CD8-positive, alpha-beta memory T cell (primary cell): ENCODE data around the gene ANGPTL4. TPM values are rescaled to one million over a fixed set of nuclear protein-coding genes. Genes with fewer than 3 reads are reported as not detected.

ENCODE experiments used
- CTCF ChIA-PET: fragments of 350-600 bp; sonication (Branson Sonifier 250); formaldehyde crosslinking; loops from one replicate; lab custom pipeline; 2021; ENCODE audit warnings: antibody characterized with exemption; lab: Charles Lee
- POLR2A ChIA-PET: fragments of 350-600 bp; sonication (Branson Sonifier 250); formaldehyde crosslinking; loops from one replicate; lab custom pipeline; 2021; ENCODE audit warnings: antibody characterized with exemption; lab: Charles Lee
- DNase-seq, 5 donors: peaks; one replicate each; pipeline versions ENCODE4 v3.0.0 to v3.0.0-alpha.2; 2020 to 2022; ENCODE audit warnings: mixed read lengths in 1 of 5
- H3K27ac ChIP-seq: one replicate; pipeline ENCODE4 v1.7.0; 2013; ENCODE audit warnings: low read depth, mild to moderate bottlenecking, low read length, moderate library complexity
- H3K27me3 ChIP-seq: 2 replicates; pipeline ENCODE4 v1.7.0; 2013; ENCODE audit warnings: low read length, mild to moderate bottlenecking; ENCODE audit not compliant: insufficient read depth, poor library complexity, severe bottlenecking
- H3K36me3 ChIP-seq: 2 replicates; pipeline ENCODE4 v1.7.0; 2013; ENCODE audit warnings: mild to moderate bottlenecking, low read length, moderate library complexity; ENCODE audit not compliant: insufficient read depth
- H3K4me1 ChIP-seq: 2 replicates; pipeline ENCODE4 v1.7.0; 2013; ENCODE audit warnings: mild to moderate bottlenecking, low read length, moderate library complexity; ENCODE audit not compliant: insufficient read depth
- H3K4me3 ChIP-seq: 2 replicates; pipeline ENCODE4 v1.7.0; 2013; ENCODE audit warnings: mild to moderate bottlenecking, low read length
- H3K9me3 ChIP-seq: 2 replicates; pipeline ENCODE4 v1.7.0; 2013; ENCODE audit warnings: mild to moderate bottlenecking, low read length
- H3K27ac Mint-ChIP-seq, 8 donors: one replicate each; pipeline ENCODE4 v1.8.0; 2020 to 2021; ENCODE audit warnings: mixed read lengths in 8 of 8, mild to moderate bottlenecking in 6 of 8, inconsistent platforms in 3 of 8, moderate library complexity in 3 of 8
- H3K27me3 Mint-ChIP-seq, 2 donors: one replicate each; pipeline ENCODE4 v1.8.0; 2020 to 2021; ENCODE audit warnings: mixed read lengths in 2 of 2, mild to moderate bottlenecking in 1 of 2, moderate library complexity in 1 of 2
- H3K36me3 Mint-ChIP-seq, 3 donors: one replicate each; pipeline ENCODE4 v1.8.0; 2020 to 2021; ENCODE audit warnings: mixed read lengths in 3 of 3, inconsistent platforms in 1 of 3, mild to moderate bottlenecking in 1 of 3
- H3K4me1 Mint-ChIP-seq, 3 donors: one replicate each; pipeline ENCODE4 v1.8.0; 2020 to 2021; ENCODE audit warnings: mixed read lengths in 3 of 3, inconsistent platforms in 1 of 3, mild to moderate bottlenecking in 1 of 3
- H3K4me3 Mint-ChIP-seq, 7 donors: one replicate each; pipeline ENCODE4 v1.8.0; 2020 to 2021; ENCODE audit warnings: mixed read lengths in 7 of 7, mild to moderate bottlenecking in 6 of 7, moderate library complexity in 4 of 7, inconsistent platforms in 2 of 7
- H3K9me3 Mint-ChIP-seq, 5 donors: one replicate each; pipeline ENCODE4 v1.8.0; 2020 to 2022; ENCODE audit warnings: mixed read lengths in 5 of 5, mild to moderate bottlenecking in 3 of 5, moderate library complexity in 2 of 5, inconsistent platforms in 1 of 5
- polyA plus RNA-seq: library from polyadenylated mRNA; unstranded; fragments of 300-500 nt; fragmentation: Illumina TruSeq; gene quantifications from one replicate; pipeline ENCODE4 v1.2.3, GENCODE V29; 2021
- total RNA-seq, 2 experiments: library from RNA; stranded (reverse); gene quantifications; one replicate each; pipeline ENCODE4 v1.2.3, GENCODE V29; 2021

Gene ANGPTL4
- total and polyA plus RNA-seq, 3 experiments from 2014 or later, result 0.28 TPM; not detected in 2

DNA sequence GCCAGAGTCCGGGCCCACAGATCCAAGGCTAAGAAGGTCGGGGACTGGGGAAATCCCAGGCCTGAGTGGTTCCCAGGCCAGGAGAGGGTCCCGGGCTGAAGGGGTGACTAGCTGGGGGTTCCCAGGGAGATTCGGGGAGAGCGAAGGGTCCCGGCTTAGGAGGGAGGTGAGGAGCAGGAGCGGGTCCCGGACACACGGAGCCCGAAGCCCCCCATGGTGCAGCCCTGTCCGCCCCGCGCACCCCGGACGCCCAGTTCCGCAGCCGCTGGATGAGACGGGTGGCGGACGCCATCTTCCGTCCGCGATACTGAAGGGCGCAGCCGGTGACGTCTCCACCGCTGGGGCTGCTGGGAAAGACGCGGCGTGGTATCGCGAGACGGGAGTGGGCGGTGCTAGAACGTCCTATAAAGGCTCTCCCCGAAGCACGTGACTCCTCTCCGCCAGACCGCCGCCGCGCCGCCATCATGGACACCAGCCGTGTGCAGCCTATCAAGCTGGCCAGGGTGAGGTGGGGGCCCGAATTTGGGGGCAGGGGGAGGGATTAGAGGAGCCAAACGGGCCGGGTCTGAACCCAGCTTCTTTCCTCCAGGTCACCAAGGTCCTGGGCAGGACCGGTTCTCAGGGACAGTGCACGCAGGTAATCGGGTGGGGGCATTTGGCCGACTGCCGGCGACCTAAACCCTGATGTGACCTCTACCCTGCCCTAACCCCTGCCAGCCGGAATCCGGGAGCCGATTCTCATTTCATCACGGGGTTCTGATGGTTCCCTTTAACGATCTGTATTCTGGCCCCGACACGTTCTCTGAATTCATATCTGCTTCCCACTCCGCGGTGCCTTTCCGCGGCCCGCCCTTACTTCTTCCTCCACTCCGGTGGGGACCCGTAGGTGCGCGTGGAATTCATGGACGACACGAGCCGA, 42.6 kb upstream of the ANGPTL4 start, which contains the start of the genes NDUFA7 and RPS28:
TSS of gene NDUFA7 (minus strand) at position 309 of the 919 bp plus-strand sequence. CDS start at position 292, 17 bp downstream.
TSS of gene RPS28 (plus strand) at position 430 of the 919 bp plus-strand sequence. CDS start at position 465, 35 bp downstream.
- peak within 1 kb of the TSS; percentile 98 for H3K4me3 ChIP-seq
- H3K4me1 ChIP-seq, result peaks cover 33% of the 10 kb centered on the region
- H3K9me3 ChIP-seq, result no peaks in the 10 kb centered on the region
- peak within 1 kb of the TSS; percentile 97 to 100 (median 99) for H3K27ac Mint-ChIP-seq
- H3K9me3 Mint-ChIP-seq, result no peaks in the 10 kb centered on the region
- CTCF ChIA-PET, result interaction anchor here (0.5 to 1.3 kb wide), 5 partner anchors 13 to 111 kb away, joined by 3 to 7 read pairs (median 4); no protein-coding TSS in a partner anchor
- peaks cover 6% of the 10 kb centered on the region for H3K36me3 ChIP-seq
- no peaks in the 10 kb centered on the region for H3K27me3 ChIP-seq
- H3K27me3 Mint-ChIP-seq, result no peaks in the 10 kb centered on the region
- peaks cover 22 to 50% (median 33%) of the 10 kb centered on the region in 3 donors for H3K4me1 Mint-ChIP-seq
- peak; percentile 96 to 99 (median 96) for DNase-seq
- H3K4me3 Mint-ChIP-seq, result peak within 1 kb of the TSS; percentile 94 to 98 (median 96)
- H3K27ac ChIP-seq, result peak within 1 kb of the TSS; percentile 95
- peaks cover 0 to 40% (median 0%) of the 10 kb centered on the region in 3 donors for H3K36me3 Mint-ChIP-seq
- POLR2A ChIA-PET, result interaction anchor here (0.6 to 1.0 kb wide), 3 partner anchors 52 to 123 kb away, joined by 3 to 4 read pairs (median 3); partner anchors contain the start of gene HNRNPM

DNA sequence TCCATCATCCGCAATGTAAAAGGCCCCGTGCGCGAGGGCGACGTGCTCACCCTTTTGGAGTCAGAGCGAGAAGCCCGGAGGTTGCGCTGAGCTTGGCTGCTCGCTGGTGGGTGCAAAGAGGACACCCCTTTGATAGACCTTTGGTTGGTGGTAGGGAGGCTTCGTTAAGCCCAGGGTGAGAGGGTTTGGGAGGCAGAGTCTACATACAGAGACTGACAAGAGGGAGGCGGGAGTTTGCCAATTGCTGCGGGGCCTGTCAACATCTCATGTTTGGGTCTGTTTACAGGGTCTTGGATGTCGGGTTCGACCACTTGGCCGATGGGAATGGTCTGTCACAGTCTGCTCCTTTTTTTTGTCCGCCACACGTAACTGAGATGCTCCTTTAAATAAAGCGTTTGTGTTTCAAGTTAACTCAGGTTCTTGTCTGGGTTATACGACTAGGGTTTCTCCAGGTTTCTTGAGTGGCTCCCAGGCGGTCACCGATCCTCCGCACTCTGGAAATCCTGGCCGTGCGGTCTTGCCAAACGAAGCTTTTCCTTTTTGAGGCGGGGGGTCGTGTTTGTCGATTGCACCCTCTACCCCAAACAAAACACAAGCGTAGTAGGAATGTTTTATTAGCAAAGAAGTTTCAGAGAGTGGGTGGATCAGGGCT, 41.8 kb upstream of the ANGPTL4 start:
- Mint-ChIP-seq H3K27me3 (no peaks in the 10 kb centered on the region), H3K27ac (peak overlapping the region; percentile 97 to 100 (median 99)), H3K9me3 (no peaks in the 10 kb centered on the region), H3K4me1 (peaks cover 22 to 48% (median 33%) of the 10 kb centered on the region in 3 donors), H3K36me3 (peaks cover 0 to 38% (median 0%) of the 10 kb centered on the region in 3 donors), H3K4me3 (peak overlapping the region; percentile 94 to 98 (median 96))
- Histone ChIP-seq H3K27me3 (no peaks in the 10 kb centered on the region), H3K4me3 (peak overlapping the region; percentile 98), H3K9me3 (no peaks in the 10 kb centered on the region), H3K4me1 (peaks cover 33% of the 10 kb centered on the region), H3K27ac (peak overlapping the region; percentile 95), H3K36me3 (peaks cover 6% of the 10 kb centered on the region)
- DNase-seq, result no peak
- POLR2A ChIA-PET, result interaction anchor here (0.6 kb wide), 1 partner anchor 122 kb away, joined by 3 read pairs; the partner anchor contains the start of gene HNRNPM
- CTCF ChIA-PET, result interaction anchor here (0.8 to 1.3 kb wide), 4 partner anchors 12 to 111 kb away, joined by 3 to 7 read pairs (median 4); no protein-coding TSS in a partner anchor

DNA sequence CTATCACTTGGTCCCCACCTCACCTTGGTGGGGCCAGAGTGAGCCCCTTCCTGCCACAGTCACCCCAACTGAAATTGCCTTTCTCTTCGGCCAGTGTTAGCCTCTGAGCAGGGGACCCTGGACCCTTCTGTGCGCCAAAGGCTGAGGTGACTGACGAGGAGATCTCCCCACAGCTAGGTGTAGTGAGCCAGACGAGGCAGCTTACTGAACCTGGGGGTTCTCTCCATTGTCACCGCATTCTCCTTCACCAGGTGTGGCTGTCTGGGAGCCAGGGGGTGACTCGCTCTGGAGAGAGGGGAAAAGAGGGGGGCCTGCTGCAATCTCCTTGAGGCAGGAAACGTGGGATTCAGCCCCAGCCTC, 41.3 kb upstream of the ANGPTL4 start:
- peak overlapping the region; percentile 94 to 98 (median 96) for H3K4me3 Mint-ChIP-seq
- Histone ChIP-seq H3K4me3 (peak overlapping the region; percentile 98), H3K27me3 (no peaks in the 10 kb centered on the region), H3K4me1 (peaks cover 33% of the 10 kb centered on the region), H3K36me3 (peaks cover 6% of the 10 kb centered on the region), H3K27ac (peak overlapping the region; percentile 95), H3K9me3 (no peaks in the 10 kb centered on the region)
- no peaks in the 10 kb centered on the region for H3K27me3 Mint-ChIP-seq
- POLR2A ChIA-PET, result no interaction called here
- peaks cover 0 to 36% (median 0%) of the 10 kb centered on the region in 3 donors for H3K36me3 Mint-ChIP-seq
- DNase-seq, result no peak
- H3K9me3 Mint-ChIP-seq, result no peaks in the 10 kb centered on the region
- peaks cover 22 to 46% (median 33%) of the 10 kb centered on the region in 3 donors for H3K4me1 Mint-ChIP-seq
- H3K27ac Mint-ChIP-seq, result peak overlapping the region in 7 of 8 donors; percentile 72 to 100 (median 99)
- CTCF ChIA-PET, result no interaction called here

DNA sequence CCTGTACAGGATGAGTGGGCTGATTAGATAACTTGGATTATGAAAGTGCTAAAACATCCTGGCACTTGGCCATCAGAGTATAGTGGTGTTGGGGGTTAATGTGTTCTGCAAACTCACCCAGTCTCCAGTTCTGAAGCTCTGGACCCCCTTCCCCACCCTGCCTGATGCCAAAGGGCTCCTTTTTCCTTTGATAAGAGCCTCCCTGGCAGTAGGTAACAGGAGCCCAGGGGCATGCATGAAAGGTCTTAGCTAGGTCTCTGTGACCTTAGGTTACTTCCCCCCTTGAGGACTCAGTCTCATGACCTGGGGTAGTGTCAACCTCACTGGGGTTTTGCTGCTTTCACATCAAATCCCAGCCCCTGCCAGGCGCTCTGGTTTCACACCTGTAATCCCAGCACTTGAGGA, 40.2 kb upstream of the ANGPTL4 start:
- Mint-ChIP-seq H3K27me3 (no peaks in the 10 kb centered on the region), H3K9me3 (no peaks in the 10 kb centered on the region), H3K36me3 (peaks cover 0 to 36% (median 0%) of the 10 kb centered on the region in 3 donors), H3K27ac (peak overlapping the region in 3 of 8 donors; percentile 21 to 58 (median 47)), H3K4me1 (peaks cover 22 to 45% (median 33%) of the 10 kb centered on the region in 3 donors), H3K4me3 (peak overlapping the region in 2 of 7 donors; percentile 57 to 98)
- Histone ChIP-seq H3K4me1 (peaks cover 33% of the 10 kb centered on the region), H3K4me3 (no peak overlapping the region), H3K9me3 (no peaks in the 10 kb centered on the region), H3K27ac (no peak overlapping the region), H3K36me3 (peaks cover 6% of the 10 kb centered on the region), H3K27me3 (no peaks in the 10 kb centered on the region)
- CTCF ChIA-PET, result interaction anchor here (0.9 to 1.3 kb wide), 2 partner anchors 13 to 55 kb away, joined by 3 read pairs; no protein-coding TSS in a partner anchor
- POLR2A ChIA-PET, result interaction anchor here (0.5 kb wide), 1 partner anchor 289 kb away, joined by 3 read pairs; no protein-coding TSS in a partner anchor
- no peak for DNase-seq

DNA sequence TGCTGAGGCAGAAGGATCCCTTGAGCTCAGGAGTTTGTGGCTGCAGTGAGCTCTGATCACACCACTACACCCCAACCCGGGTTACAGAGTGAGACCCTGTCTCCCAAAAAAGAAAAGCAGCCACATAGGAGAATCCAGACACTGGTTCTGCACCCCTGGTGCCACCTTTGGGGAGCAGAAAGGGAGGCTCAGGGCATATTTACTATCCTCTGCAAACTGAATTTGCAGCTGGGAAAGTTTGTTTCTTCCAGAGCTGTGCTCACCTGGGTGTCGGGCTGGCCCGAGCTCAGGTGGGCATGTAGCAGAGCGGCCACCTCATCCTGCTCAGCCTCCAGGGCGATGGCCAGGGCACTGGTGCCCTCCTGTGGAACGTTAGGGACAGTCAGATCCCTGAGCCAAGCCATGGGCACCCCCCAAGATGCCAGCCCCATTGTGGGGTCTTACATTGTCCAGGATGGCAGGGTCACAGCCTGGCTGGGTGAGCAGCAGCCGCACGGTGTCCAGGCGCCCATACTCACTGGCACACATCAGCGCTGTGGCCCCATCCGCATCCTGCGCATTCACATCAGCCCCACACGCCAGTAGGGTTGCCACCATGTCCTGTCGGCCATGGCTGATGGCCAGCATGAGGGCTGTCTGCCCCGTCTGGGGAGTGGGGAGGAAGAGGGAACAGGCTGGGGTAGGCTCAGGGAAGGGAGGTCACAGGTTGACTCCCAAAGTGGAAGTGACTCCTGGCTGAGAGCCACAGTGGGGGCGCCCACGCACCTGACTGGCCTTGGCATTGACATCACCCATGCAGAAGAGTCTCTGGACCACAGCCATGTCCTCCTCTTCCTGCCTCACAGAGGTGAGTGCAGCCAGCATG, 39.5 kb upstream of the ANGPTL4 start:
- Histone ChIP-seq H3K4me3 (no peak overlapping the region), H3K27ac (no peak overlapping the region), H3K4me1 (peaks cover 33% of the 10 kb centered on the region), H3K36me3 (peaks cover 6% of the 10 kb centered on the region), H3K27me3 (no peaks in the 10 kb centered on the region), H3K9me3 (no peaks in the 10 kb centered on the region)
- H3K4me3 Mint-ChIP-seq, result peak overlapping the region in 1 of 7 donors; percentile 98
- H3K27ac Mint-ChIP-seq, result peak overlapping the region in 2 of 8 donors; percentile 47 to 58
- H3K27me3 Mint-ChIP-seq, result no peaks in the 10 kb centered on the region
- DNase-seq, result no peak
- ChIA-PET POLR2A (interaction anchor here (0.6 to 0.9 kb wide), 2 partner anchors 11 to 46 kb away, joined by 3 to 4 read pairs; no protein-coding TSS in a partner anchor), CTCF (interaction anchor here (0.9 to 1.3 kb wide), 2 partner anchors 14 to 56 kb away, joined by 3 read pairs; no protein-coding TSS in a partner anchor)
- no peaks in the 10 kb centered on the region for H3K9me3 Mint-ChIP-seq
- peaks cover 22 to 41% (median 30%) of the 10 kb centered on the region in 3 donors for H3K4me1 Mint-ChIP-seq
- H3K36me3 Mint-ChIP-seq, result peaks cover 0 to 36% (median 0%) of the 10 kb centered on the region in 3 donors

DNA sequence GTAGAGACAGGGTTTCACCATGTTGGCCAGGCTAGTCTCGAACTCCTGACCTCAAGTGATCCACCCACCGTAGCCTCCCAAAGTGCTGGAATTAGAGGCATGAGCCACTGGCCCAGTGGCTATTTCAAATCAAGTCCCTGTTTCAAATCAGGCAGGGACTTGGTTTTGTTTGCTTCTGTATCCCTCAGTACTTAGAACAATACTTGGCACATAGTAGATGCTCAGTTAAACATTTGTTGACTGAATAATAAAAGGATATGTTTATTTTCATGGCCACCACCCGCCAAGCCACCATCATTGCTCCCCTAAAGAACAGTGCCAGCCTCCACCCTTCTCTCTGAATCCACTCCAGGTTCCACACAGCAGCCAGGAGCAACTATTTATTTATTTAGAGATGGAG, 38.5 kb upstream of the ANGPTL4 start:
- CTCF ChIA-PET, result interaction anchor here (0.6 kb wide), 1 partner anchor 289 kb away, joined by 3 read pairs; no protein-coding TSS in a partner anchor
- Mint-ChIP-seq H3K36me3 (peaks cover 0 to 35% (median 0%) of the 10 kb centered on the region in 3 donors), H3K27ac (no peak overlapping the region), H3K4me1 (peaks cover 16 to 31% (median 20%) of the 10 kb centered on the region in 3 donors), H3K9me3 (no peaks in the 10 kb centered on the region), H3K27me3 (no peaks in the 10 kb centered on the region), H3K4me3 (no peak overlapping the region)
- Histone ChIP-seq H3K27me3 (no peaks in the 10 kb centered on the region), H3K36me3 (peaks cover 6% of the 10 kb centered on the region), H3K4me3 (no peak overlapping the region), H3K4me1 (peaks cover 22% of the 10 kb centered on the region), H3K9me3 (no peaks in the 10 kb centered on the region), H3K27ac (no peak overlapping the region)
- DNase-seq, result no peak
- POLR2A ChIA-PET, result interaction anchor here (0.6 kb wide), 1 partner anchor 45 kb away, joined by 4 read pairs; no protein-coding TSS in a partner anchor
